B cell (primary cell): ENCODE data around the gene MAPK14. TPM values are rescaled to one million over a fixed set of nuclear protein-coding genes. Genes with fewer than 3 reads are reported as not detected.

ENCODE experiments used
- ATAC-seq: fragments of 200-7000 bp; cut with Tn5 transposase; one replicate; pipeline ENCODE4 v1.10.0; 2021; ENCODE audit warnings: low read depth, mild to moderate bottlenecking, moderate number of reproducible peaks, moderate library complexity
- CTCF ChIA-PET: fragments of 350-600 bp; sonication (Branson Sonifier 250); formaldehyde crosslinking; loops from one replicate; lab custom pipeline; 2021; ENCODE audit warnings: antibody characterized with exemption, inconsistent platforms; lab: Charles Lee
- POLR2A ChIA-PET: fragments of 350-600 bp; sonication (Branson Sonifier 250); formaldehyde crosslinking; loops from one replicate; lab custom pipeline; 2021; ENCODE audit warnings: antibody characterized with exemption; lab: Charles Lee
- DNase-seq: peaks from one replicate; pipeline ENCODE4 v3.0.0; 2013
- H2AFZ ChIP-seq: 2 replicates; pipeline ENCODE4 v1.6.1; 2012; ENCODE audit warnings: mild to moderate bottlenecking, low read depth, low read length; ENCODE audit not compliant: insufficient read depth, poor library complexity, severe bottlenecking
- H3K27ac ChIP-seq, 2 donors: 1 replicate in 1 of 2; 2 replicates in 1 of 2; pipeline ENCODE4 v1.5.1; 2012 to 2013; ENCODE audit warnings: low read length in 2 of 2, mild to moderate bottlenecking in 2 of 2, moderate library complexity in 1 of 2
- H3K27me3 ChIP-seq, 4 experiments: fragments of 200-600 bp in 1 of 4; sonication (generic) in 1 of 4; replicated peaks in 1 of 4; 1 replicate in 2 of 4; 2 replicates in 2 of 4; pipeline versions ENCODE4 v1.6.1 to v1.7.0; 2013 to 2016; ENCODE audit warnings: low read length in 3 of 4, mild to moderate bottlenecking in 2 of 4, mixed read lengths in 1 of 4, moderate library complexity in 1 of 4; ENCODE audit not compliant: insufficient read depth in 4 of 4, control insufficient read depth in 3 of 4; ENCODE audit errors: control extremely low read depth in 1 of 4
- H3K36me3 ChIP-seq, 2 experiments: replicated peaks in 1 of 2; 1 replicate in 1 of 2; 2 replicates in 1 of 2; pipeline versions ENCODE4 v1.6.1 to v1.7.1; 2013; ENCODE audit warnings: low read length in 1 of 2; ENCODE audit not compliant: insufficient read depth in 2 of 2, control insufficient read depth in 1 of 2; ENCODE audit errors: control extremely low read depth in 1 of 2, extremely low read depth in 1 of 2
- H3K4me1 ChIP-seq, 2 donors: fragments of 200-600 bp in 1 of 2; sonication (generic) in 1 of 2; 1 replicate in 1 of 2; 2 replicates in 1 of 2; pipeline versions ENCODE4 v1.5.1 to v1.6.1; 2013 to 2017; ENCODE audit warnings: low read length in 2 of 2; ENCODE audit not compliant: control insufficient read depth in 2 of 2, insufficient read depth in 2 of 2
- H3K4me2 ChIP-seq: replicated peaks from 2 replicates; pipeline ENCODE3; 2012; ENCODE audit warnings: mild to moderate bottlenecking, low read depth, low read length; ENCODE audit not compliant: poor library complexity, severe bottlenecking
- H3K4me3 ChIP-seq, 5 experiments: fragments of 200-600 bp in 1 of 5; sonication (generic) in 1 of 5; 1 replicate in 3 of 5; 2 replicates in 2 of 5; pipeline versions ENCODE4 v1.5.1 to v1.7.0; 2011 to 2016; ENCODE audit warnings: low read length in 4 of 5, mild to moderate bottlenecking in 4 of 5, low read depth in 2 of 5, control low read depth in 1 of 5, moderate library complexity in 1 of 5; ENCODE audit not compliant: insufficient read depth in 1 of 5; ENCODE audit errors: control extremely low read depth in 1 of 5, extremely low read depth in 1 of 5
- H3K79me2 ChIP-seq: fragments of 200-600 bp; sonication (generic); one replicate; pipeline ENCODE4 v1.6.0; 2016; ENCODE audit warnings: low read length; ENCODE audit not compliant: control insufficient read depth, insufficient read depth
- H3K9ac ChIP-seq: fragments of 200-600 bp; sonication (generic); 2 replicates; pipeline ENCODE4 v1.6.1; 2017; ENCODE audit warnings: mild to moderate bottlenecking, low read length, moderate library complexity
- H3K9me3 ChIP-seq, 3 donors: one replicate each; pipeline versions ENCODE4 v1.6.1 to v1.7.1; 2013; ENCODE audit warnings: low read length in 2 of 3; ENCODE audit not compliant: control insufficient read depth in 2 of 3, insufficient read depth in 1 of 3; ENCODE audit errors: control extremely low read depth in 1 of 3
- H4K20me1 ChIP-seq: 2 replicates; pipeline ENCODE4 v1.6.0; 2012; ENCODE audit warnings: mild to moderate bottlenecking, low read length; ENCODE audit not compliant: insufficient read depth, control insufficient read depth, poor library complexity, severe bottlenecking
- H3K27ac Mint-ChIP-seq: one replicate; pipeline ENCODE4 v1.8.0; 2021; ENCODE audit warnings: mixed read lengths
- H3K27me3 Mint-ChIP-seq: one replicate; pipeline ENCODE4 v1.8.0; 2021; ENCODE audit warnings: mixed read lengths
- H3K4me1 Mint-ChIP-seq: one replicate; pipeline ENCODE4 v1.8.0; 2021; ENCODE audit warnings: mixed read lengths
- H3K4me3 Mint-ChIP-seq: one replicate; pipeline ENCODE4 v1.8.0; 2021; ENCODE audit warnings: mixed read lengths
- H3K9me3 Mint-ChIP-seq: one replicate; pipeline ENCODE4 v1.8.0; 2022; ENCODE audit warnings: mixed read lengths; ENCODE audit not compliant: insufficient read depth
- EZH2 ChIP-seq: IDR thresholded peaks from 2 replicates; pipeline ENCODE4 v1.6.1; 2012; ENCODE audit warnings: borderline replicate concordance, low read depth, mild to moderate bottlenecking, moderate library complexity, low read length; ENCODE audit not compliant: insufficient read depth, poor library complexity, severe bottlenecking
- WGBS: methylation state at CpG from one replicate; pipeline ENCODE4 v1.1.5; 2013; ENCODE audit warnings: missing lambda C conversion rate; ENCODE audit not compliant: insufficient coverage; 5-methylcytosine and 5-hydroxymethylcytosine counted together
- intact Hi-C: fragments of 100-400 bp; cut with micrococcal nuclease; formaldehyde crosslinking; loops from one replicate; pipeline ENCODE4 v1.10.0; 2022
- polyA plus RNA-seq: library from polyadenylated mRNA; depleted of rRNA; stranded (reverse); fragments of >200 nt; gene quantifications from 2 replicates; pipeline ENCODE4 v1.2.3, GENCODE V29; 2012
- total RNA-seq, 2 donors: library from RNA; stranded (reverse); fragments of 120-200 nt in 1 of 2; gene quantifications; 1 replicate in 1 of 2; 2 replicates in 1 of 2; pipeline versions ENCODE4 v1.2.3 to v1.2.4, GENCODE V29; 2013 to 2022
- TF ChIP-seq, protein P1 (sequence below): fragments of 200-600 bp; IDR thresholded peaks from one replicate; pipeline ENCODE4 v1.8.0; 2022; ENCODE audit warnings: antibody characterized with exemption, mild to moderate bottlenecking

The MAPK14 gene
- total and polyA plus RNA-seq, 2 donors (not counting 1 experiment from before 2014, with no cell fraction given): 19.5 to 50.4 TPM

- Histone ChIP-seq H3K9ac (no peak overlapping the region), H3K36me3 (peaks cover 4 to 34% of the 10 kb centered on the region in 2 experiments), H3K9me3 (no peaks in the 10 kb centered on the region), H3K4me1 (peaks cover 27 to 30% of the 10 kb centered on the region in 2 donors), H3K79me2 (peaks cover 31% of the 10 kb centered on the region), H3K27me3 (no peaks in the 10 kb centered on the region), H3K4me3 (no peak overlapping the region), H3K4me2 (no peak overlapping the region), H3K27ac (no peak overlapping the region), H4K20me1 (no peaks in the 10 kb centered on the region), H2AFZ (no peak overlapping the region)
- ATAC-seq (no peak), DNase-seq (no peak)
- Mint-ChIP-seq H3K4me3 (no peak overlapping the region), H3K27me3 (no peaks in the 10 kb centered on the region), H3K9me3 (no peaks in the 10 kb centered on the region), H3K27ac (no peak overlapping the region), H3K4me1 (peaks cover 33% of the 10 kb centered on the region)
- whole genome bisulfite sequencing: 83% methylated on average over 1 of the region's 4 CpGs
- intact Hi-C loops: no loop called here
- ChIA-PET POLR2A (no interaction called here), CTCF (interaction anchor here (0.9 to 3.5 kb wide), 3 partner anchors 8 to 29 kb away, joined by 3 to 25 read pairs (median 3); no protein-coding TSS in a partner anchor)
- TF ChIP-seq, protein P1, sequence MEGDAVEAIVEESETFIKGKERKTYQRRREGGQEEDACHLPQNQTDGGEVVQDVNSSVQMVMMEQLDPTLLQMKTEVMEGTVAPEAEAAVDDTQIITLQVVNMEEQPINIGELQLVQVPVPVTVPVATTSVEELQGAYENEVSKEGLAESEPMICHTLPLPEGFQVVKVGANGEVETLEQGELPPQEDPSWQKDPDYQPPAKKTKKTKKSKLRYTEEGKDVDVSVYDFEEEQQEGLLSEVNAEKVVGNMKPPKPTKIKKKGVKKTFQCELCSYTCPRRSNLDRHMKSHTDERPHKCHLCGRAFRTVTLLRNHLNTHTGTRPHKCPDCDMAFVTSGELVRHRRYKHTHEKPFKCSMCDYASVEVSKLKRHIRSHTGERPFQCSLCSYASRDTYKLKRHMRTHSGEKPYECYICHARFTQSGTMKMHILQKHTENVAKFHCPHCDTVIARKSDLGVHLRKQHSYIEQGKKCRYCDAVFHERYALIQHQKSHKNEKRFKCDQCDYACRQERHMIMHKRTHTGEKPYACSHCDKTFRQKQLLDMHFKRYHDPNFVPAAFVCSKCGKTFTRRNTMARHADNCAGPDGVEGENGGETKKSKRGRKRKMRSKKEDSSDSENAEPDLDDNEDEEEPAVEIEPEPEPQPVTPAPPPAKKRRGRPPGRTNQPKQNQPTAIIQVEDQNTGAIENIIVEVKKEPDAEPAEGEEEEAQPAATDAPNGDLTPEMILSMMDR: no peak
- no peak for TF ChIP-seq EZH2
Measured at GRCh38 chr6:36102853-36103252, 75.2 kb downstream of the MAPK14 start.

DNA sequence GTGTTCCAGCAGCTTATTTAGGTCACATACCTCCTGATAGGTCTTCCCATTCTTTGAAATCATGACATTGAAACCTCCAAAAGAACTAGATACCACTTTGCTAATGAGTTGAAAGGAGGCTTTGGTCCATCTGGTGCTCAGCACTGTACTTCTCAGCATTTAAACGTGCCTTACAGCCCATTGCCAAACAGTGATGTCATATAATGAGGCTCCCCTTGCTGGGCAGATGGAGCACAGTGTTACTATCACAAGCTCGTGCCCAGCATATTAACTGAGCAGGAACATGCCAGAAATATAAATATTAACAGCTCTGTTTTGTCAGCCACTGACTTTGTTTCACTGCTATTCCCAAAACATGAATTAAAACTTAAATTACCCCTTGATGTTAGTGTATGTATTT lies 77.2 kb downstream of the MAPK14 start:
- Histone ChIP-seq H3K4me1 (peaks cover 33 to 36% of the 10 kb centered on the region in 2 donors), H3K27ac (no peak overlapping the region), H2AFZ (no peak overlapping the region), H3K79me2 (peaks cover 31% of the 10 kb centered on the region), H3K4me2 (no peak overlapping the region), H3K27me3 (no peaks in the 10 kb centered on the region), H3K36me3 (peaks cover 5 to 39% of the 10 kb centered on the region in 2 experiments), H4K20me1 (no peaks in the 10 kb centered on the region), H3K9me3 (no peaks in the 10 kb centered on the region), H3K9ac (no peak overlapping the region), H3K4me3 (no peak overlapping the region)
- TF ChIP-seq, protein P1: no peak
- no peak for TF ChIP-seq EZH2
- Mint-ChIP-seq H3K27me3 (no peaks in the 10 kb centered on the region), H3K4me3 (no peak overlapping the region), H3K27ac (no peak overlapping the region), H3K4me1 (peaks cover 38% of the 10 kb centered on the region), H3K9me3 (no peaks in the 10 kb centered on the region)
- CTCF ChIA-PET: interaction anchor here (1.3 to 3.5 kb wide), 3 partner anchors 10 to 27 kb away, joined by 5 to 25 read pairs (median 5); no protein-coding TSS in a partner anchor
- WGBS: 100% methylated on average over 2 of the region's 2 CpGs
- ATAC-seq: no peak
- no peak for DNase-seq
- POLR2A ChIA-PET: no interaction called here
- intact Hi-C loops: no loop called here
